HFFc6 (cell line): ENCODE results near the gene DNAH2. TPM values are rescaled to one million over a fixed set of nuclear protein-coding genes. Genes with fewer than 3 reads are reported as not detected.

Source experiments
- DNase-seq: peaks from one replicate; pipeline ENCODE4 v3.0.0-alpha.2; 2018
- H3K27ac Mint-ChIP-seq: 2 replicates; pipeline ENCODE4 v1.8.0; 2020; ENCODE audit warnings: mild to moderate bottlenecking, mixed read lengths
- H3K27me3 Mint-ChIP-seq: 2 replicates; pipeline ENCODE4 v1.8.0; 2021; ENCODE audit warnings: mild to moderate bottlenecking, moderate library complexity, mixed read lengths; ENCODE audit not compliant: insufficient read depth
- H3K36me3 Mint-ChIP-seq: 2 replicates; pipeline ENCODE4 v1.8.0; 2021; ENCODE audit warnings: low read depth, mixed read lengths
- H3K4me1 Mint-ChIP-seq: 2 replicates; pipeline ENCODE4 v1.8.0; 2020; ENCODE audit warnings: low read depth, mixed read lengths
- H3K4me3 Mint-ChIP-seq: 2 replicates; pipeline ENCODE4 v1.8.0; 2020; ENCODE audit warnings: mild to moderate bottlenecking, moderate library complexity, mixed read lengths
- H3K9me3 Mint-ChIP-seq: 2 replicates; pipeline ENCODE4 v1.8.0; 2020; ENCODE audit warnings: mild to moderate bottlenecking, mixed read lengths
- CTCF ChIP-seq: fragments of 200-600 bp; sonication (generic); IDR thresholded peaks from 2 replicates; pipeline ENCODE4 v1.5.0; 2021; ENCODE audit warnings: antibody characterized with exemption, mild to moderate bottlenecking
- total RNA-seq, 6 experiments: library from RNA; stranded (reverse); fragmentation: NEBNext Ultra II Directional; extraction: Animal tissue kit (Norgen Biotek cat#: 25700); gene quantifications; 2 replicates in 1 of 6; 3 replicates in 5 of 6; pipeline ENCODE4 v1.2.3, GENCODE V29; 2021

DNAH2 gene
- total RNA-seq, 6 experiments from 2014 or later: not detected

- no peaks in the 10 kb centered on the region for H3K4me1 Mint-ChIP-seq
- H3K27ac Mint-ChIP-seq: no peak overlapping the region
- H3K36me3 Mint-ChIP-seq: peaks cover 14% of the 10 kb centered on the region; the same call in 1 of the 2 replicates
- no peaks in the 10 kb centered on the region for H3K9me3 Mint-ChIP-seq
- no peak for TF ChIP-seq CTCF
- DNase-seq: no peak
- H3K27me3 Mint-ChIP-seq: peaks cover 2% of the 10 kb centered on the region
- H3K4me3 Mint-ChIP-seq: no peak overlapping the region
Observed at GRCh38 chr17:7856011-7856810, 138.7 kb downstream of the DNAH2 start.

- peak; percentile 99 for DNase-seq
- Mint-ChIP-seq H3K27me3 (peaks cover 5% of the 10 kb centered on the region), H3K4me3 (no peak within 1 kb of the TSS), H3K9me3 (no peaks in the 10 kb centered on the region), H3K36me3 (peaks cover 11% of the 10 kb centered on the region; the same call in 1 of the 2 replicates), H3K4me1 (no peaks in the 10 kb centered on the region), H3K27ac (no peak within 1 kb of the TSS)
- TF ChIP-seq CTCF: peak; percentile 71
Observed at GRCh38 chr17:7856811-7857712, 139.5 kb downstream of the DNAH2 start, which contains the start of gene NAA38. NAA38 (minus strand) TSS chr17:7857559; CDS start chr17:7857463, 96 bp downstream.

GRCh38 chr17:7857713-7858521 is 140.4 kb downstream of the DNAH2 start, which contains the start of gene CYB5D1:
CYB5D1 (plus strand) TSS chr17:7858003; CDS start chr17:7858135, 132 bp downstream.
- H3K36me3 Mint-ChIP-seq: peaks cover 5% of the 10 kb centered on the region; the same call in 1 of the 2 replicates
- H3K4me3 Mint-ChIP-seq: no peak within 1 kb of the TSS
- peak; percentile 92 for DNase-seq
- H3K9me3 Mint-ChIP-seq: no peaks in the 10 kb centered on the region
- peaks cover 5% of the 10 kb centered on the region for H3K27me3 Mint-ChIP-seq
- no peak within 1 kb of the TSS for H3K27ac Mint-ChIP-seq
- TF ChIP-seq CTCF: no peak
- peaks cover 4% of the 10 kb centered on the region; the same call in 1 of the 2 replicates for H3K4me1 Mint-ChIP-seq

GRCh38 chr17:7858522-7858810 is 140.9 kb downstream of the DNAH2 start:
- H3K36me3 Mint-ChIP-seq: peaks cover 5% of the 10 kb centered on the region; the same call in 1 of the 2 replicates
- no peak overlapping the region for H3K4me3 Mint-ChIP-seq
- TF ChIP-seq CTCF: peak; percentile 73
- DNase-seq: peak; percentile 66
- no peaks in the 10 kb centered on the region for H3K9me3 Mint-ChIP-seq
- H3K4me1 Mint-ChIP-seq: peaks cover 5% of the 10 kb centered on the region; the same call in 1 of the 2 replicates
- no peak overlapping the region for H3K27ac Mint-ChIP-seq
- peaks cover 5% of the 10 kb centered on the region for H3K27me3 Mint-ChIP-seq

GRCh38 chr17:7859028-7859427 is 141.5 kb downstream of the DNAH2 start:
- DNase-seq: no peak
- Mint-ChIP-seq H3K36me3 (peaks cover 5% of the 10 kb centered on the region; the same call in 1 of the 2 replicates), H3K4me1 (peaks cover 5% of the 10 kb centered on the region; the same call in 1 of the 2 replicates), H3K27ac (no peak overlapping the region), H3K9me3 (no peaks in the 10 kb centered on the region), H3K4me3 (no peak overlapping the region), H3K27me3 (peaks cover 5% of the 10 kb centered on the region)
- TF ChIP-seq CTCF: no peak
